Left lobe of liver (tissue), 2 donors: ENCODE results near the gene SLC4A1AP. TPM values are rescaled to one million over a fixed set of nuclear protein-coding genes. Genes with fewer than 3 reads are reported as not detected.
A peak's percentile ranks its signal among the peaks of the same experiment; 100 is the strongest.
"Not testable (repeated sequence)": the region's sequence is repeated elsewhere in the genome, so short reads cannot be mapped to it uniquely, and the experiment has no call there.

ENCODE experiments used
- ATAC-seq: fragments of 200-7000 bp; cut with Tn5 transposase; one replicate; pipeline ENCODE4 v1.9.1; 2020; ENCODE audit warnings: mild to moderate bottlenecking, moderate library complexity
- DNase-seq: peaks from one replicate; pipeline ENCODE4 v3.0.0-alpha.2; 2020; ENCODE audit warnings: low spot score
- total RNA-seq: library from RNA; stranded (reverse); gene quantifications from one replicate; pipeline ENCODE4 v1.2.1, GENCODE V29; 2021
- donor health status: DM: no; HTN: no; CAD: no; lungs with moderate emphysema.
- donor health status: DM: no; HTN: yes; CAD: no.

The SLC4A1AP gene
- total RNA-seq, 1 donor from 2014 or later: 7.6 TPM

DNA sequence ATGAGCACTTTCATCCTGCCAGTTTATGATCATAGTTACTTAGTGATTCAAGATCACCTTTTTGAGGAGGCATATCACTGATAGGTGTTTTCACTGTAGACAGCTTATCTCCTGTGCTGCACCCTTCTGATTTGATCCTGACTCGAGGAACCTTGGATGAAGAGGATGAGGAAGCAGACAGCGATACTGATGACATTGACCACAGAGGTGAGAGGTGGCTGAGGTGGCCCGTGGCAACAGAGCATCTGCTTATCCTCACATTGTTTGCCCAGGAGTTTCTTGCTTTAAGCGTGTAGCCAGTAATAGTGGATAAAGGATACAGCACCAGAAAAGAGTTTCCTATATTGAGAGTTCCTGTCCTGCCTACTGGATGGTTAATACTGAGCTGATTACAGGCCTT, 16.0 kb upstream of the SLC4A1AP start:
- no peak for ATAC-seq
- no peak for DNase-seq

DNA sequence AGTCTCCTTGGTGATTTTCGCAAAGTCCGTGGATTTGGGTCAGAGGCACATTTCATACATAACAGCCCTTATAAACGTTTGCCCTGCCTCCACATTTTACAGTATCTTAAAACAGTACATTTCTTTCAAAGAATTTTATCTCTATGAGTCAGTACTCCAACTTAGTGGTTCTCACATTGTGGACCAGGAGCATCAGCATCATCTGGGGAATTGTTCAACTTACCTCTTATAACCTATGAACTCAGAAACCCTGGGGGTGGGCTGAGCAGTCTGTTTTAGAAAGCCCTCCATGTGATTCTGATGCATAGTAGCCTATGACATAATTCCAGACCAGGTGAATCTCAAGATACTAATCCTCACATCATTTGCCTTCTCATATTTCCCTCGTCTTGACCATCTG, 12.6 kb upstream of the SLC4A1AP start:
- ATAC-seq (no peak), DNase-seq (no peak)

- DNase-seq (no peak), ATAC-seq (no peak)
Observed at GRCh38 chr2:27652341-27652740, 11.3 kb upstream of the SLC4A1AP start.

- ATAC-seq (no peak), DNase-seq (no peak)
Observed at GRCh38 chr2:27652790-27653189, 10.9 kb upstream of the SLC4A1AP start.

DNA sequence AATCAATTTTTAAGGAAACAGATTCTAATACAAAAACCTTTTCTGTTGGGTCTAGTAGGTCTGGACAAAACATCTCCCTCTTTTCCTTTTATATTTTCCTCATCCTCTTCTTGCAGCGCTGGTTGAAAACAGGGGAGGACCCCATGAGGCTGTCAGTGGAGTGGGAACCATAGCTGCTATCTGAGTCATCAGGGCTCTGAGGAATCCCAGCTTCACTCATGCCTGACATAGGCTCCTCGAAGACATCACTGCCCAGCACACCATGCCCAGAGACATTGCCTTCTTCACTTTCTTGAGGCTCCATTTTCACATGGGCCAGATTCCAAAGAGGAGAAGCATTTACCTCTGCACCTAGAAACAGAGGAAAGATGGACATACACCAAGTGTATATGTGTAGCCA, 10.3 kb upstream of the SLC4A1AP start:
- ATAC-seq (no peak), DNase-seq (no peak)

DNA sequence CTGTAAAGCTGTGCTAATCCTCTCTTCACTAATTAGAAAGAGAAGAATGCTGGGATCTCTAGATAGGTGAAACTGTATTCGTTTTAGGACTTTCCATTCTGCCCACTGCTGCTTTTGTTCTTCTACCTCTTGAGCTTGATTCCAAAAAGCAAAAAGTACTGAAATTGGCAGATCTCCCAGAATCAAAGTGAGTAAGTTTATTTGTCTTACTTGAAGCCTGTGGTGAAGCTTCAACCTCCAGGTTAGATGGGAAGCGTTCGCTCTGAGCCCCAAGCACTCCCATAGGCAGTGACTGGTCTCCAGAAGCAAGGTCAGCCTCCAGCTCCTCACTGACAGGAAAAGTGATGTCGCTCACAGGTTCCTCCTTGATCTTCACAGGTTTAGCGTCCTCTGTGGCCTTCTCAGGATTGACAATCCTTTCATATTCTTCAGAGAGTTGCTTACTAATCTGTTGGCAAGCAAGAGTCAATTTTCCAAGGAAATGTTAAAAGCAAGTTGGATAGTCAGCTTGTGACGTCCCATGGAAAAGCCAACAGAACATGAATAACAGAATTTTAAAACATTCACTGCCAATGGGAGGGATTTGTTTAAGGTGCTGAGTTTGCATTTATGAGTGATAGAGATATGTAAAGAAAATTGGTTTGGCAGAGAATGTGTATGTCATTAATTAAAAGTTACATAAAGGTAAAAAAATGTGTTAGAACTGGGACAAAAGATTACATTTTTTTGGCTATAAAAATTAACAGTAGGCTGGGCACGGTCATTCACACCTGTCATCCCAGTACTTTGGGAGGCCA, 8.3 kb upstream of the SLC4A1AP start:
- no peak for DNase-seq
- peak; percentile 82 for ATAC-seq

DNA sequence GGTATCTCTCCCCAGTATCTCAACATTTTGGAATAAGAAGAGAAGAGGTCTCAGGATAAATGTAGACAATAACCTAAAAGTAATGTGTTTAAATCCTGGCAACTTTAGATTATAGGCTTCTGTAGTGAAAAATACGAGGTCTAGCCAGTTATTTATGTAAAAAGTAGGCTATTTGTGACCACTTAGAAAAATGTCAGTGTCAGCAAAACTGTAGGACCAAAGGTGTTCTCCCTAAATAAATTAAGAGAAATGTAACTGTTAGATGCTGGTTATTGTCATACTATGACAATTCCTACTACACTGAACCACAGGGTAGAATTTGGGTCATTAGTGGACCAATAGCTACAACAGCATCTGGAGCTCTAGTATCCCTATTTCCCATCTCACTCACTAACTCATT, 2.3 kb upstream of the SLC4A1AP start:
- ATAC-seq (no peak), DNase-seq (no peak)

DNA sequence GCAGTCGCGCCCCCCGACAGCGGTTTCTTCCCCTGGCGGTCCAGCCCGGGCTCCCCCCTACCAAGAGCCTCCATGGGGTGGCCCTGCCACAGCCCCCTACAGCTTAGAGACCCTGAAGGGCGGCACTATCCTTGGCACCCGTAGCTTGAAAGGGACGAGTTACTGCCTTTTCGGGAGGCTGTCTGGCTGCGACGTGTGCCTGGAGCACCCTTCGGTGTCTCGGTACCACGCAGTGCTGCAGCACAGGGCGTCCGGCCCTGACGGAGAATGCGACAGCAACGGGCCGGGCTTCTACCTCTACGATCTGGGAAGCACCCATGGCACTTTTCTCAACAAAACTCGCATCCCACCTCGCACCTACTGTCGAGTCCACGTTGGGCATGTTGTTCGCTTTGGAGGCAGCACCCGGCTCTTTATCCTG, 475 bp downstream of the SLC4A1AP start:
- DNase-seq: no peak

DNA sequence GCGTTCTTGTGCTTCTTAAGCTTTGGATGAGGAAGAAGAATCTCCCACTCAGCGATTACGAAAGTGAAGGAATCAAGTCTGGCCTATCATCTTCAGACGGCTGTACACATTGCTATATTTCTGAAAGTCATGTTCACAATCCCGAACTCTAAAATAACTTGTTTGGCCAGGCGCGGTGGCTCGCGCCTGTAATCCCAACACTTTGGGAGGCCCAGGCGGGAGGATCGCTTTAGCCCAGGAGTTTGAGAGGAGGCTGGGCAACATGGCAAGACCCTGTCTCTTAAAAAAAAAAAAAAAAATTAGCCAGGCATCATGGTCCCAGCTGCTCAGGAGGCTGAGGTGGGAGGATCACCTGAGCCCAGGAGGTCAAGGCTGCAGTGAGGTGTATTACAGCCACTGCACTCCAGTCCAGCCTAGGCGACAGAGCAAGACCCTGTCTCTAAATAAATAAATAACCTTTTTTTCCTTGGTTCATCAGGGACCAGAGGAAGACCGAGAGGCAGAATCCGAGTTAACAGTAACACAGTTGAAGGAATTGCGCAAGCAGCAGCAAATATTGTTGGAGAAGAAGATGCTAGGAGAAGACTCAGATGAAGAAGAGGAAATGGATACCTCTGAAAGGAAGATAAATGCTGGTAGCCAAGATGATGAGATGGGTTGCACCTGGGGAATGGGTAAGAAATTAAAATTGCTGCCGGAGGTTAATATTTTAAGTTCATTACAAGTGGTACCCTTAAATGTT, 1.1 kb downstream of the SLC4A1AP start:
- ATAC-seq (no peak), DNase-seq (no peak)

More for the DNA sequence above, 475 bp downstream of the SLC4A1AP start:
- ATAC-seq: peak; percentile 9

DNA sequence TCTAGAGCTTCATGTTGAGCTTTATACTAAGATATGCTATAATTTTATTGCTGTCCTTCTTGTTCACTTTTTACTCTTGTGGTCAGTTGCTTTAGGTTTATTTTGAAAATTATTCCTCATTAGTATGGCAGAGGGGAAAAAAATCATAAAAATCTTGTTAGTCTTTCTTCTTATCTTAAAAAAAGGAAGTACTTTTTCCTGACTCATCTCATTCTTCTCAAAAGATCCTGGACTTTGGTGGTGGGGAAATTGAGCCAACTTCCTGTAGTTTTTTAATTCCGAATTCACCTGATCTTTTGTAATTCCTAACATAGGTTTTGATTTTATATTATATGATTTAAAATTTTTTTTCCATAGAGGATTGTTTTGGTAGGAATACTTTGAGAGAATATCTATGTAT, 3.8 kb downstream of the SLC4A1AP start:
- ATAC-seq: no peak
- no peak for DNase-seq

DNA sequence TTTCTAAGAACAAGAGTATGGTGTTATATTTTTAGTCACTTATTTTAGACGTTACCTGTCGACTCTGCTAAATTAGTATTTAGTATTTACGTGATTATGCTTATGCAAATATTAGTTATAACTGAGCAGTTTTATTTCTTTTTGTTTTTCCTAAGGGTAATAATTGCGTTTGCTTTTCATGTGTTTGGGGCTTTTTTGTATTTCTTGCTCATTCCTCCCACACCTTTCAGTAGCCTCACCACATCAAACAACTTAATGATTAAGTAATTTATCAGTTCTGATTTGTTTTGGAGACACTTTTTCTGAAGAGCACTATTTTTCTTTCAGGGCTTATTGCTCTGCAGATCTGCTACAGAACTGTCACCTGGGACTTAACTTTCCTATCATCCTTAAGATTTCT, 7.5 kb downstream of the SLC4A1AP start:
- no peak for DNase-seq
- ATAC-seq: no peak

DNA sequence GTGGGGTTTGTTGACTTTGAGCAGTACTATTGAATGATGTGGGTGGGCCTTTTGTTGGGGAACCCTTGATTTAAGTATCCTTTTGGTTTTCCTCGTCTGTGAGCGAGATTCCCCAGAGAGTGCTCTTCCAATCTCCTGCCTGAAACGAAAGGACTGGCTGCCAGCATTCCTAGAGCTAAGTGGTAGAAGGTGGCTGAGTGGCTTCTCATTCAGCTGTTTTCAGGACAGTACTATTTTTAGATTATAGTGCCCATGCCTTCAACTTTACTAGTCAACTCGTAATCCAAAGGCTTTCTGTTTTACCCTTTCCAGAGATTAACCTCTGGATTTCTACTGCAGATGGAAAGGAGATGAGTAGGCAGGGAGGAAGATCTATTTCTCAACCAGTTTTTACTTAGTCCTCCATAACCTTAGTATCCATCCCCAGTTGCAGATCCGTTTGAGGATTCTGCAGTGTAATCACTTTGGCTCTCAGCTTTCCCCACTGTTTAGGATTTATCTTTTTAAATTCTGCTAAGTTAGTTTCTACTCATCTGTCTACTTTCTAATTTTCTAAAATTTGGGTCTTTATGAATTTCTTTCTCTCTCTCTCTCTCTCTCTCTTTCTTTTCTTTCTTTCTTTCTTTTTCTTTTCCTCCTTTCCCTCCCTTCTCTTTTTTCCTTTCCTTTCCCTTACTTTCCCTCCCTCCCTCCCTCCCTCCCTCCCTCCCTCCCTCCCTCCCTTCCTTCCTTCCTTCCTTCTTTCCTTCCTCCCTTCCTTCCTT, 9.2 kb downstream of the SLC4A1AP start:
- no peak for ATAC-seq
- no peak for DNase-seq

DNA sequence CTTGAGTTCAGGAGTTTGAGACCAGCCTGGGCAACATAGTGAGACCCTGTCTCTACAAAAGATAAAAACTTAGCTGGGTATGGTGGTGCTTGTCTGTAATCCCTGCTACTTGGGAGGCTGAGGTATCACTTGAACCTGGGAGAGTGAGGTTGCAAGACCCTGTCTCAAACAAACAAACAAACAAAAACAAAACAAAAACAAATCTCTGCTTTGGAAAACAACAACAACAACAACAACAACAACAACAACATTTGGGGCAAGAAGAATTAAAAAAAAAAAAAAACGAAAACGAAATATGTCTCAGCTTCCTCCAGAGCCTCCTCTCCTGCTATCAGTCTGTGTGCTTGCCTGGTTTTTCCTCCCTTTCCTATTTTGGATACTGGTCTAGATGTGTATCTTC, 16.9 kb downstream of the SLC4A1AP start:
- ATAC-seq: no peak

GRCh38 chr2:27681841-27682240, 18.2 kb downstream of the SLC4A1AP start:
- DNase-seq (no peak), ATAC-seq (peak; percentile 17)

More for the DNA sequence above, 16.9 kb downstream of the SLC4A1AP start:
- DNase-seq: no peak

DNA sequence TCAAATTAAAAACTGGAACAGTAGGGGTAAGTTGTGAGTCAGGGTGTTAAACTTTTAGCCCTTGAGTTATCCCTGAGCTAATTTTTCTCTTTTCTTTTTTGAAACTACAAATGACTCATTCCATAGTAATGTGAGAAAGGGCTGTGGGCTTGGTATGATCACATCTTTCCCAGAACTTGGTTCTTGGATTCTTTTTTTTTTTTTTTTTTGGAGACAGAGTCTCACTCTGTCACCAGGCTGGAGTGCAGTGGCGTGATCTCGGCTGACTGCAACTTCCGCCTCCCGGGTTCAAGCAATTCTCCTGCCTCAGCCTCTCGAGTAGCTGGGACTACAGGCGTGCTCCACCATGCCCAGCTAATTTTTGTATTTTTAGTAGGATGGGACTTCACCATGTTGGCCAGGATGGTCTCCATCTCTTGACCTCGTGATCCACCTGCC, 18.7 kb downstream of the SLC4A1AP start:
- not testable (repeated sequence) for DNase-seq, ATAC-seq

- DNase-seq (peak; percentile 72), ATAC-seq (peak; percentile 99)
Observed at GRCh38 chr2:27683390-27684071, 19.8 kb downstream of the SLC4A1AP start.

GRCh38 chr2:27685006-27685405, 21.3 kb downstream of the SLC4A1AP start:
- DNase-seq, ATAC-seq: not testable (repeated sequence)

GRCh38 chr2:27685577-27685976, 21.9 kb downstream of the SLC4A1AP start:
- no peak for ATAC-seq
- no peak for DNase-seq

DNA sequence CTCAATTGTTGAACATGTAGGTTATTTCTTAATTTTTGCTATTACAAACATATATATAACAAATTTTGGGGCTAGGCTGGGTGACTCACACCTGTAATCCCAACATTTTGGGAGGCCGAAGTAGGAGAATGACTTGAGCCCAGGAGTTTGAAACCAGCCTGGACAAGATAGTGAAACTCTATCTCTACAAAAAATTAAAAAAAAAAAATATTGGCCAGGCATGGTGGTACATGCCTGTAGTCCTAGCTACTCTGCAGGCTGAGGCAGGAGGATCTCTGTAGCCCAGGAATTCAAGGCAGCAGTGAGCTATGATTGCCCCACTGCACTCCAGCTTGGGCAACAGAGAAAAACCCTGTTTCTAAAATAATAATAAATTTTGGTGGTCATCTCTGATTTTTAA, 23.5 kb downstream of the SLC4A1AP start:
- ATAC-seq (no peak), DNase-seq (no peak)

- ATAC-seq: no peak
- no peak for DNase-seq
Observed at GRCh38 chr2:27689424-27689823, 25.7 kb downstream of the SLC4A1AP start.

DNA sequence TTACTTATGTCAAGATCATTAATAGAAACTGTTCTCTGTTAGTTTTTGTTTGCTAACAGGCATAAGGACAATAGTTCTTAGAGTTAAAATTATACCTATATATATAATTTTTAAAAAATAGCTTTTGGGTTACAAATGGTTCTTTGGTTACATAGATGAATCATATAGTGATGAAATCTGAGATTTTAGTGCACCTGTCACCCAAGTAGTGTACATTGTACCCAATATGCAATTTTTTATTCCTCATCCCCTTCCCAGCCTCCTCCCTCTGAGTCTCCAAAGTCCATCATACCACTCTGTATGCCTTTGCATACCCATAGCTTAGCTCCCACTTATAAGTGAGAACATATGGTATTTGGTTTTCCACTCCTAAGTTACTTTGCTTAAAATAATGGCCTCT, 26.4 kb downstream of the SLC4A1AP start:
- no peak for ATAC-seq
- no peak for DNase-seq
